ENCODE measurements around the gene VIPAS39.

DNA sequence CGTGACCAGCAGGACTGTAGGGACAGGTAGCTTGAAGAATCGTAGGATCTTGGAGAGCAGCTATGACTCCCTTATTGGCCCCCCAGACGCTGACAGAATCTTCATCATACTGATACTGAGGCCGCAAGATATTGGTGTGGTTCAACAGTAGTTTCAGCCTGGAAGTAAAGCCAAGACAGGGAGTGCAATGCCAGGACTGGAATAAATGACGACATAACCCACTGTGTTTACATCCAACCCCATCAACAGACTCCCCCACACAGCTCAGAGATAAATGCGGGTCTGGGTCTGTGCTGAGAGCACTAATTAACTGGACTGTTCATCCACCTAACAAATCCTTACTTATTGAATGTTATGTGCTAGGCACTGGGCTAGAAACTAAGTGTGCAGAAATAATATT lies 50.7 kb downstream of the VIPAS39 start:
- no peak for TF ChIP-seq POLR2A (IDR thresholded peaks at IDR 0.05; ENCODE audit: low read depth, low read length)
- TF ChIP-seq SMC3 (IDR thresholded peaks at IDR 0.05; ENCODE audit: low read depth, low read length): no peak
- TF ChIP-seq, protein P1, sequence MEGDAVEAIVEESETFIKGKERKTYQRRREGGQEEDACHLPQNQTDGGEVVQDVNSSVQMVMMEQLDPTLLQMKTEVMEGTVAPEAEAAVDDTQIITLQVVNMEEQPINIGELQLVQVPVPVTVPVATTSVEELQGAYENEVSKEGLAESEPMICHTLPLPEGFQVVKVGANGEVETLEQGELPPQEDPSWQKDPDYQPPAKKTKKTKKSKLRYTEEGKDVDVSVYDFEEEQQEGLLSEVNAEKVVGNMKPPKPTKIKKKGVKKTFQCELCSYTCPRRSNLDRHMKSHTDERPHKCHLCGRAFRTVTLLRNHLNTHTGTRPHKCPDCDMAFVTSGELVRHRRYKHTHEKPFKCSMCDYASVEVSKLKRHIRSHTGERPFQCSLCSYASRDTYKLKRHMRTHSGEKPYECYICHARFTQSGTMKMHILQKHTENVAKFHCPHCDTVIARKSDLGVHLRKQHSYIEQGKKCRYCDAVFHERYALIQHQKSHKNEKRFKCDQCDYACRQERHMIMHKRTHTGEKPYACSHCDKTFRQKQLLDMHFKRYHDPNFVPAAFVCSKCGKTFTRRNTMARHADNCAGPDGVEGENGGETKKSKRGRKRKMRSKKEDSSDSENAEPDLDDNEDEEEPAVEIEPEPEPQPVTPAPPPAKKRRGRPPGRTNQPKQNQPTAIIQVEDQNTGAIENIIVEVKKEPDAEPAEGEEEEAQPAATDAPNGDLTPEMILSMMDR (conservative IDR thresholded peaks at IDR 0.05; ENCODE audit: low read depth, low read length): no peak
- TF ChIP-seq, protein P2, sequence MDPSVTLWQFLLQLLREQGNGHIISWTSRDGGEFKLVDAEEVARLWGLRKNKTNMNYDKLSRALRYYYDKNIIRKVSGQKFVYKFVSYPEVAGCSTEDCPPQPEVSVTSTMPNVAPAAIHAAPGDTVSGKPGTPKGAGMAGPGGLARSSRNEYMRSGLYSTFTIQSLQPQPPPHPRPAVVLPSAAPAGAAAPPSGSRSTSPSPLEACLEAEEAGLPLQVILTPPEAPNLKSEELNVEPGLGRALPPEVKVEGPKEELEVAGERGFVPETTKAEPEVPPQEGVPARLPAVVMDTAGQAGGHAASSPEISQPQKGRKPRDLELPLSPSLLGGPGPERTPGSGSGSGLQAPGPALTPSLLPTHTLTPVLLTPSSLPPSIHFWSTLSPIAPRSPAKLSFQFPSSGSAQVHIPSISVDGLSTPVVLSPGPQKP (IDR thresholded peaks at IDR 0.05; ENCODE audit: borderline replicate concordance, low read depth, low read length): no peak
- no peak for TF ChIP-seq CEBPB (IDR thresholded peaks at IDR 0.05; ENCODE audit: low read depth, low read length)
- no peak for TF ChIP-seq RFX5 (IDR thresholded peaks at IDR 0.05; ENCODE audit: low read depth, low read length)
- no peak for TF ChIP-seq MAFK (IDR thresholded peaks at IDR 0.05; ENCODE audit: low read depth, low read length)
- TF ChIP-seq FOS (IDR thresholded peaks at IDR 0.05; ENCODE audit: low read depth, low read length): no peak
- no peak for TF ChIP-seq RAD21 (IDR thresholded peaks at IDR 0.05; ENCODE audit: low read length)
- TF ChIP-seq RCOR1 (IDR thresholded peaks at IDR 0.05; ENCODE audit: insufficient replicate concordance, low read length): no peak
